Measurements from ENCODE around the gene FAM20A. TPM values are rescaled to one million over a fixed set of nuclear protein-coding genes. Genes with fewer than 3 reads are reported as not detected.

The FAM20A gene
- total and polyA plus RNA-seq, 2 donors (not counting 1 experiment from before 2014, with no cell fraction given) = 0.96 to 14.9 TPM

GRCh38 chr17:68606451-68607307 is 5.5 kb upstream of the FAM20A start:
- Histone ChIP-seq H3K4me1 (ENCODE audit: control insufficient read depth, extremely low read depth, insufficient read depth, low read length) (no peaks in the 10 kb centered on the region), H4K20me1 (ENCODE audit: control insufficient read depth, extremely low read depth, insufficient read depth, low read length) (no peaks in the 10 kb centered on the region), H3K27ac (ENCODE audit: insufficient read depth, low read length) (no peak overlapping the region), H3K36me3 (ENCODE audit: control insufficient read depth, insufficient read depth, low read length) (no peaks in the 10 kb centered on the region), H3K4me3 (replicated peaks in 1 of 4; ENCODE audit: control extremely low read depth in 1 of 4, insufficient read depth in 1 of 4, low read depth in 3 of 4, low read length in 4 of 4) (no peak overlapping the region), H3K27me3 (ENCODE audit: control insufficient read depth, insufficient read depth, low read length) (peaks cover 8% of the 10 kb centered on the region), H3K79me2 (ENCODE audit: control insufficient read depth, insufficient read depth, low read length) (no peaks in the 10 kb centered on the region), H3K4me2 (ENCODE audit: extremely low read depth, insufficient read depth, low read length) (no peak overlapping the region), H2AFZ (ENCODE audit: low read length) (no peak overlapping the region), H3K9me3 (ENCODE audit: control insufficient read depth, insufficient read depth, low read depth, low read length) (no peaks in the 10 kb centered on the region), H3K9ac (ENCODE audit: insufficient read depth, low read length) (no peak overlapping the region)
- TF ChIP-seq CTCF (conservative IDR thresholded peaks at IDR 0.05 in 1 of 2, IDR thresholded peaks at IDR 0.05 in 1 of 2; ENCODE audit: low read depth in 1 of 2, low read length in 2 of 2) (no peak), EZH2 (IDR thresholded peaks at IDR 0.05; ENCODE audit: low read length, missing control alignments) (no peak)
- DNase-seq (ENCODE audit: low read depth in 2 of 2) = no peak

GRCh38 chr17:68605914-68606313 is 4.7 kb upstream of the FAM20A start:
- Histone ChIP-seq H4K20me1 (ENCODE audit: control insufficient read depth, extremely low read depth, insufficient read depth, low read length) (no peaks in the 10 kb centered on the region), H3K4me3 (replicated peaks in 1 of 4; ENCODE audit: control extremely low read depth in 1 of 4, insufficient read depth in 1 of 4, low read depth in 3 of 4, low read length in 4 of 4) (no peak overlapping the region), H3K4me2 (ENCODE audit: extremely low read depth, insufficient read depth, low read length) (no peak overlapping the region), H3K36me3 (ENCODE audit: control insufficient read depth, insufficient read depth, low read length) (no peaks in the 10 kb centered on the region), H3K27me3 (ENCODE audit: control insufficient read depth, insufficient read depth, low read length) (peaks cover 9% of the 10 kb centered on the region), H2AFZ (ENCODE audit: low read length) (no peak overlapping the region), H3K27ac (ENCODE audit: insufficient read depth, low read length) (no peak overlapping the region), H3K9ac (ENCODE audit: insufficient read depth, low read length) (no peak overlapping the region), H3K9me3 (ENCODE audit: control insufficient read depth, insufficient read depth, low read depth, low read length) (no peaks in the 10 kb centered on the region), H3K4me1 (ENCODE audit: control insufficient read depth, extremely low read depth, insufficient read depth, low read length) (no peaks in the 10 kb centered on the region), H3K79me2 (ENCODE audit: control insufficient read depth, insufficient read depth, low read length) (no peaks in the 10 kb centered on the region)
- TF ChIP-seq EZH2 (IDR thresholded peaks at IDR 0.05; ENCODE audit: low read length, missing control alignments) (no peak), CTCF (conservative IDR thresholded peaks at IDR 0.05 in 1 of 2, IDR thresholded peaks at IDR 0.05 in 1 of 2; ENCODE audit: low read depth in 1 of 2, low read length in 2 of 2) (no peak)
- no peak for DNase-seq (ENCODE audit: low read depth in 2 of 2)

GRCh38 chr17:68603656-68604055 is 2.5 kb upstream of the FAM20A start:
- Histone ChIP-seq H3K4me1 (ENCODE audit: control insufficient read depth, extremely low read depth, insufficient read depth, low read length) (no peaks in the 10 kb centered on the region), H3K79me2 (ENCODE audit: control insufficient read depth, insufficient read depth, low read length) (no peaks in the 10 kb centered on the region), H3K4me2 (ENCODE audit: extremely low read depth, insufficient read depth, low read length) (no peak overlapping the region), H3K36me3 (ENCODE audit: control insufficient read depth, insufficient read depth, low read length) (no peaks in the 10 kb centered on the region), H3K9ac (ENCODE audit: insufficient read depth, low read length) (no peak overlapping the region), H3K4me3 (replicated peaks in 1 of 4; ENCODE audit: control extremely low read depth in 1 of 4, insufficient read depth in 1 of 4, low read depth in 3 of 4, low read length in 4 of 4) (no peak overlapping the region), H3K9me3 (ENCODE audit: control insufficient read depth, insufficient read depth, low read depth, low read length) (no peaks in the 10 kb centered on the region), H4K20me1 (ENCODE audit: control insufficient read depth, extremely low read depth, insufficient read depth, low read length) (no peaks in the 10 kb centered on the region), H3K27ac (ENCODE audit: insufficient read depth, low read length) (no peak overlapping the region), H3K27me3 (ENCODE audit: control insufficient read depth, insufficient read depth, low read length) (peaks cover 16% of the 10 kb centered on the region), H2AFZ (ENCODE audit: low read length) (no peak overlapping the region)
- TF ChIP-seq CTCF (conservative IDR thresholded peaks at IDR 0.05 in 1 of 2, IDR thresholded peaks at IDR 0.05 in 1 of 2; ENCODE audit: low read depth in 1 of 2, low read length in 2 of 2) (no peak), EZH2 (IDR thresholded peaks at IDR 0.05; ENCODE audit: low read length, missing control alignments) (no peak)
- DNase-seq (ENCODE audit: low read depth in 2 of 2) = no peak

All from fibroblast of lung (primary cell).